HG03045 (cell line): ENCODE measurements around the gene ROBO2.

Experiments
- ATAC-seq: cut with Tn5 transposase; IDR thresholded peaks from one replicate; pipeline ENCODE4 v1.9.1; 2021; ENCODE audit warnings: mild to moderate bottlenecking, moderate library complexity; ENCODE audit not compliant: unreplicated experiment

ROBO2 gene

DNA sequence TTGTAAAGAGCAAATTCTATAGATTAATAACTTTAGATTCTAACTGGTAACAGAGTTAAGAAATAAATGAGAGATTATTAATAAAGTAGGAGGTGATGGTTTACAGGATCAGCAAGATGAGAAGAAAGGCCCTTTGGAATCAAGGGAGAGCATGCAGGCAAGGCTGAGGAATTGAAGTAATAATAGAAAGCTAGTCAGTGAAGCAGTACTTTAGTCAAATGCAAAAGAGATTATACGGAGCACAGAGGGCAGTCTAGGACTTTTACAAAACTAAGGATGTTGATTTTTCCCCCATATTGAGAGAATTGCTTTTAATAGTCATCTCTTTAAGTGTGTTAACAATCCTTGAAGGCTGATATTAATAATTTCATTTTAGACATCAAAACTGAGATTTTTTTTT is 146.4 kb downstream of the ROBO2 start:
- ATAC-seq, result no peak

DNA sequence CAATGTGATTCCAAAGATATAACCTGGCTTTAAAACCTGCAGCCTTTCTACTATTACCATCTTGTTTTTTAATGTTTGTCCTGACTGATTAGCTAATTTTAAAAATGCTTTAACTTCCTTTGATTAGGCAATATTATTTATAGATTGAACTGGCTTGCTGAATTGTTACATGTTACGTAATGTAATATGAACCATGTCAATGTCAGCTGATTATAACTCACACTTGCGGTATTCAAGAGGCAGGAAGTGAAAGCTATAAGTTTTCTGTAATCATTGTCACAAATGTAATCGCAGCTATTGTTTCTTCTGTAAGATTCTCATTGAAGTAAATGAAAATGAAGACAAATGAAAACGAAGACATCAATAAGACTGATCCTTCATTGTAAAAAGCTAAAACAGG is 146.8 kb downstream of the ROBO2 start:
- no peak for ATAC-seq

DNA sequence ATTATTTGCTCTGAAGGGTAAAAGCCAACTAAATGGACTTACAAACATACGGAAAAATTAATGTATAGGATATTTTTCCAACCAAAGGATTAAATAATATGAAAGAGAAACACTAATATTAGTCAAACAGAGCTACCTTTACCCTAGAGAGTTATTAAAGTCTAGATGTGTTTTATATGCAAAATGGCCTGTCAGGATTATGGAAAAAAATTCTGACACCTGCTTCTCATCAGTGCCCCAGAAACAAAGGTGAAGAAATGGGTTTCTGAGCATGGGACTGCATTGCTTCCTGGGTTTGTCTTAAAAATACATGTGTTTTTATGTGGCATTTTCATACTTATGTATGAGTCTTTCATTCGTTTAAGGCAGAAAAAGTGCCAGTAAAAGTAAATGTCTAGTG is 148.3 kb downstream of the ROBO2 start:
- ATAC-seq, result no peak

DNA sequence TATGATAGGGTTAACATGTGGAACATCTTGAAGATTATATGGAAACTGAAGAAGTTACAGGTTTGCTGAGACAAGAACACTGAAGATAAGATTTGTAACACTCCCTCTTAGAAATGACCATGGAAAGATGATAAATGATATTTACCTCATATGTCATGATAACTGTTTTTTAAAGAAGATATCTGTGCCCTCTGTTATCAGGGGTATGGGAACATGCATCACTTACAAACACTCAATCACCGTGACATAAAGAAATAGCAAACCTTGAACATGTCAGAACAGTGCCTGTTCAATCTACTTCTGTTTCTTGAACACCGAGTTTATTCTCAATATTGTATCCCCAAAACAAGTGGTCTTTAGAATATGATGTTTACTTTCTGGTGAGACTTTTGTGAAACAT is 149.4 kb downstream of the ROBO2 start:
- ATAC-seq, result no peak

DNA sequence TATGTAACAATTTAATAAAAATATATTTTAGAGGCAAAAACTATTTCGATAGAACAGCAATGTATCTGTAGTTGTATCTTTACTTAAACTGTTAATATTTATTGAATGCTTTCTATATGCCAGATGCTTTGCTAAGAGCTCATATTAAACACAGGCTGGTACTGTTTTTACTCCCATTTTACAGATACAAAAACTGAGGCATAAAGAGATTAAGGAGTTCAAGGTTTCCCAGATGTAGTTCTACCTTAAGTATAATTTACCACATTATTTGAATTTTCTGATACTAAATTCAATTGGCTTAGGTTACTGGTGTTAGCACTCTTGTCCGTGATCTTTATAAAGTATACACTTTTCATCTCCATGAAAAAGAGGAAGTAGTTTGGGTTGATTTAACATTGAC is 149.8 kb downstream of the ROBO2 start:
- ATAC-seq, result no peak

DNA sequence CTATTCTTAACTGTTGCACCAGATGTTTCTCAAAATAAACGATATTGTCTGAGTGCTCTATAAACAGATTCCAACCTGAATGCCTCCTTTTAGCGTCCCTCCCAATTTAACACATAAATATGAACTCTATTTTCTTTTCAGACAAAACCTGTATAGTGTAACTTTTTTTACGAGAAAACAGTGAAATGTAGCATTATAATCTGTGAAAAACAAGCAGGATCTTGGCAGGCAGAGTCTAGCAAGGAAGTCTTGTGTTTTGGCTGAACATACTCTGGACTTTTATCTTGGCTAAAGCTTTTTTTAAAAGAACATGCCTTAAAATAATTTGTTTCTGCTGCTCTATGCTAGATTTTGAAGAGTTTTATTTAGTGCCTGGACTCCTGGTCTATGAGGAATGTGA is 150.5 kb downstream of the ROBO2 start:
- no peak for ATAC-seq

DNA sequence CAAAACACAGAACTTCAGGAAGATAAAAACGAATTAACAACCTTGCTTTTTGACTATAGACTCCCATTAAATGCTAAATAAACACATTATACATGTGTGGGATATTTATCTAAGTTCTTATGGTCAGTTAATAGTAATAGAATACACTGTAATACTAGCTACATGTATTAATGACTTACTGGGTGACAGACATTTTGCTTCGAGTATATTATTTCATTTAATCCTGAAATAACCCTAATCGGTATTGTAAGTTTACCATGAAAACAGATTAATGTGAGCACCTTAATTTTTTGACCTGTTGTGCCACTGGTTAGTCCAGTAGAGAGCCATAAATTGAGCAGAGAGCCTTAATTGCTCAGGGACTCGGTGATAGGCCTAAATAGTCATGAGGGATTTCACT is 151.1 kb downstream of the ROBO2 start:
- ATAC-seq, result no peak

DNA sequence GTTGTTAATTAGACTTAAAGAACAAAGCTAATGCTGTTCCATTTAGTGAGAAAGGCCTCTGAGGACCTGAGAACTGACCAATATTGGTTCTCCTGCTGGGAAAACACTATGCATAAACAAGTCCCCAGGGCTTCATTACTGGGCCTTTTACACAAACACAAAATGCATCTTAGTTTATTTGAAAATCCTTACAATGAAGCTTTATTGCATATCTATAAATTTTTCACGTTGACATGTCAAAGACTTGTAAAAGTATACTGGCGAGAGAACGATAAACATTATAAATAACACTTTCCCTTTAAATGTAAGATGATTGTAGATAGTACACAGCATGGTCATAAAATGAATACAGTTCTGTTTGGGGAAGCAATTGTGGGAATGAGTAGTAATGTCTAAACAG is 151.7 kb downstream of the ROBO2 start:
- ATAC-seq, result no peak

DNA sequence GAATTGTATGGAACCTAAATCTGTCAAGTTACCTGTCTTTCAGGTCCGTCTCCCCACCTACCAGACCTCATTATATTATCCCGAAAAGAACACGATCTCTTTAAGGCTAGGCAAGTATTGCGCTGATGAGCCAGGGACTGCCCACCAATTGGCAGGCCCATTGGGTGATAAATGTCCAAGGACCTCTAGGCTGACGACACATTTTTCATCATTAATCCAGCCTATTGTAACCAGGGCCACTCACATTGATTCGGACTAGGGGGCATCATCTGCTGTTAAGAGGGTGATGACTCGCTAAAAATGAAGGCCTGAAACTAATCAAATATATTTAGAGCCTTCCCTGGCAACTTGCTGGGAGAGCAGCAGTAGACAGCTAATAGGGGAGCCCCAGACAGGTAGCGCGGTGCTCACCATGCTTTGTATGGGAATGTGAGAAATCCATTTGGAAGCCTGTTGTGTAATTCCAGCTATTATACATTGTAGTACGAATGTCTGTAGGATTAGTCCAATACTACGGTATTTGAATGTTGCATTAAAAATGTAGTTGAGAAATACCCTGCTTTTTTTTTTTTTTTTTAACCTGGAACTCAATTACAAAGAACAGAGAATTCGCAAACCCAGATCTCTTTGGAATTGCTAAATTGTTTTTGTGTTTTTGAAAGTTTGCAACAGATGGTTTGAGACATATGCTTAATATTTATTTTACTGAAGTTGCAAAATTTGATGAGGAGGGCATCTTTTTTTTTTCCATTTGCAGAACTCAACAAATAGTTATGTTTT is 156.1 kb downstream of the ROBO2 start:
- ATAC-seq, result no peak

DNA sequence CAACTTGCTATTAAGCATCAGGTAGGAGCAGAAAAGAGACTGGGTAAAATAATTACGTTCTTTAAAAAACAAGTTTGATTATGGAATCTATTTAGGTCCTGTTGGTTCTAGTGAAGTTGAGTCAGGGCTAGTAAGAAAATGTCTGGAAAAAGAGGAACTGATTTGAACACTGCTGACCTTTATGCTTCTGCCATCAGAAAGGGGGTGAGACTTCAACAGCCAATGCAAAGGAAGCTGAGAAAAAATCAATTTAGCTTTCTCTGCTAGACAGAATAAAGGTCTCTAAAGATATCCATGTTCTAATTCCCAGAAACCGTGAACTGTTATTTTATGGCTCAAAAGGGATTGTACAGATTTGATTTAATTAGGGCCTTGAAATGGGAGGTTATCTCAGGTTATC is 157.5 kb downstream of the ROBO2 start:
- ATAC-seq, result no peak

DNA sequence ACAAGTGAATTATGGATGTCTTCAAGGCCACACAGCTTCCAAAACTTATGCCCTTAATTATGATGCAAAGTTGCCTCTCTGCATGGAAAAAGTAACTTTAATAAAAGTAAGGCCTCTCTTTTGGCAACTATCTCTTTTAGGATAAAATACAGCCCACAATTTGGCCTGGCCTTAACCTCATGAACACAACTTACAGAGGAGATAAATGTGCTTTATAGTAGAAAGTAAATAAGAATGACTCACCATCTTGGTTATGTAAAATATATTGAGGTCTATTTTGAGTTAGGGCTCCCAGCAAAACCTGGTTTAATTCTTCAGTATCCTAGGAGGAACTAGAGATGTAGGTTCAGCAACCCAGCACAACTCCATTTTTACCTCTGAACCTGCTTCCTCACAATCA is 164.0 kb downstream of the ROBO2 start:
- ATAC-seq, result no peak

DNA sequence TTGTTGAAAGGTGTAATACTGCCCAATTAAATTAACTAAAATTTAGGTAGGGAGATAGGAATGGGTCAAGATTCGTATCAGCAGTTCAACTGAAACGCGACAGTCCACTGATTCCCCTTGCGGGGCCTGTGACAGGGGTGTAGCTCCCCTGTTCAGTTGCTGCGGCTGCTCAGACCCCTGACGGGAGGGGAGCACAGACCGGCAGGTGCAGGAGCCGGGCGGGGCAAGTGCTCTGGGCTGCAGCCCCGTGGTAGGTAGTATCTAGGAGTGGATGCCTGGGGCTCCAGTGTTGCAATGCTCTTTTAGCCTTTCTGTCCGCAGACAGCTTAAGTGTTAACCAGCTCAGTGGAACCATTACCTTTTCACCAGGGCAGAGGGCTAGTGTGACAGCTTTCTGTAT is 164.9 kb downstream of the ROBO2 start:
- no peak for ATAC-seq

DNA sequence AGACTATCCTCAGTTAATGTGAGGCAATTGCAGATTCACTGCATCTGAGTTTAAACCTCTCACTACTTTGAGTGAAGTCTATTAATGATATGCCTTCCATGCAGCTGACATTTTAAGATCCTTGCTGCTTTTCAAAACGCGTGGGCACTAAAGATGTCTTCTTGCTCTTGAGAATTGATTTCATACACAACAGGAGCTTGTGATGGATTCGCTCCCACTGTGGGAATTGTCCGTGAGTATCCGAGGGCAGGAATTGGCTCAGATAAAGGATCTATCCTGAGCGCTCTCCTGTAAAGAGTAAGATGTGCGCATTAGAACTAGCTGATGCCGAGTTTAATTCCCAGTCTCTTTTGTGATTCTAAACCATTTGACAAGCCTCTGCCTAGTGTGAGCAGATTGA is 167.9 kb downstream of the ROBO2 start:
- no peak for ATAC-seq

DNA sequence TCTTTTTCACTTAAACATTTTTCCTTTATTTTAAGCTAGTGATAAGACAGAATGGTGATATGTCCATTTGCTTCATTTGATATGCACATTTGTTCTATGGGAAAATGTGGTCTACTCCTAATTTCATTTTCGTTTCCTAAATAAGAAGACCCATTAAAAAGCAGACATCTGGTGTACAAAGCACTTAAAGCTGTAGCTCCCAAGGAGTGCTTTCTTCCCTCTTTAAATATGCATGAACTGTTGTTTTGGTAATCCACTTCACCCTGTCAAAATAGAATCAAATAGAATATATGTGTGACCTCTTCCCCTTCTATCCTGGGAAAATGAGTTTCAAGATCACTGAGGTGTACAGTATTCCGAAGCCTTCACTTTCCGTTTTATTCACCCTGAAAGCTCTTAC is 182.8 kb downstream of the ROBO2 start:
- no peak for ATAC-seq

DNA sequence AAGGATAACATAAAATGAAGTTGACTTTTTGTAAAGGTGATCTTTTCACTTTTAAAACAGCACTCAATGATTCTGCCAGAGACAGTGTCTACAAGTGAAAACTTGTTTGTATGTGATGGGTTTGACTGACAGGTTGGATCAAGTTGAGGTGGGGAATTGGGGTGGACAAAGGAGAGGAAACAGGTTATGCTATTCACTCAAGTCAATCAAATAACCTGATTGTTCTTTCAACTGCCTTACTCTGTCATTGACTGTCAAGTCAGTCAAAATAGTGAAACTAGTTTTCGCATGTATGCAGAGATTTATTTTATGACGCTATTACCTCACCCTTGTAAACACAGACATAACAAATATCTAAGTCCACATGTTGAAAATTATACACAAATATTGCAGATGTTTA is 187.7 kb downstream of the ROBO2 start:
- ATAC-seq, result no peak

DNA sequence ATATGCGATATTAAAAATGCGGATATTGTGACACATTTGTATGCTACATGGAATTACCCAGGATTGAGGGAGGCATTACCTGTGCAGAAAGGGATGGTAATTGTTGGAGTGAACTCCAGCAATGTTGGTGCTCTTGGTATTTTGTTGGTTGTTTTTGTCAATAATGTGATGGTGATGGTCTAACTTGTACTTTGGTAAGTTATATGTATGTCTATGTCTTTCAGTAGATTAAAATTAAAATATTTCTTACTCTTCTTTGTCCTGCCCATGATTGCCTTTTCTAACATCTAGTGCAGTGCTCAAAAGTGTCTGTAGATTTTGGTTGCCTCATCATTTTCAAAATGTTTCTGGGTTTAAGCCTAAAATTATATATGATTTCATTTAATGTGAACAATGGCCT is 192.7 kb downstream of the ROBO2 start:
- no peak for ATAC-seq

DNA sequence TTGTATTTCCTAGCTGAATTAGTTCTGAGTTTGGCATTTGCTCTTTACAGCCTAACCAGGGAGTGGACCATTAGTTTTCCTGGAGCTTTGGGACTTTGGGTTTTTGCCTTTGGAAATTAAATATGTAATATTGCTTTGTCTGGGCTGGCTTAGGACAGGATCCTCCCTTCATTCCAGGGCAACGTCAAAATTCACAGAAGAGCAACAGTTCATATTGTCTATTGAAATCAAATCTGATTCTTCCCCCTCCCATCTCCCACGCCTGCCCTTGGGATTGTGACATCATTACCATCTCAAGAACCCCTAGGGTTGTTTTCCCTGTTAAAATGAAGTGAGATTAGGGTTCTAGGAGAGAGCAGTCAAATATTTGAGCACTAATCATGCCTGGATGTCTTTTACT is 194.1 kb downstream of the ROBO2 start:
- no peak for ATAC-seq

DNA sequence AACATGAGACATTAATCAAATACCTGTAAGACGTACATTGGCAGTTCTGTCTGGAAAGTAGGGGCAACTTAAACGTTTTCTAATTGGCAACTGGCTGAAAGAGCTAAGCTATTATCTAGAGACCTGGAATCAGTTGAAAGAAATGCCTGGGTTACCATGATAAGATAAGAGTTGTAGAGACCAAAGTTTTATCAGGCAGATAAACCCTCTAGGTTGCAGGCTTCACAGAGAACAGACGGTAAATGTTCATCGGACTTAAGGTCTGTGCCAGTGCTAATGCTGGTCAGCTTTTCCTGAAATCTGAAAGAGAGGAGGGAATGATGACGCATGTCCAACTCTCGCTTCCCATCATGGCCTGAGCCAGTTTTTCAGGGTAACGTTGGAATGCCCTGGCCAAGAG is 196.2 kb downstream of the ROBO2 start:
- ATAC-seq, result no peak

DNA sequence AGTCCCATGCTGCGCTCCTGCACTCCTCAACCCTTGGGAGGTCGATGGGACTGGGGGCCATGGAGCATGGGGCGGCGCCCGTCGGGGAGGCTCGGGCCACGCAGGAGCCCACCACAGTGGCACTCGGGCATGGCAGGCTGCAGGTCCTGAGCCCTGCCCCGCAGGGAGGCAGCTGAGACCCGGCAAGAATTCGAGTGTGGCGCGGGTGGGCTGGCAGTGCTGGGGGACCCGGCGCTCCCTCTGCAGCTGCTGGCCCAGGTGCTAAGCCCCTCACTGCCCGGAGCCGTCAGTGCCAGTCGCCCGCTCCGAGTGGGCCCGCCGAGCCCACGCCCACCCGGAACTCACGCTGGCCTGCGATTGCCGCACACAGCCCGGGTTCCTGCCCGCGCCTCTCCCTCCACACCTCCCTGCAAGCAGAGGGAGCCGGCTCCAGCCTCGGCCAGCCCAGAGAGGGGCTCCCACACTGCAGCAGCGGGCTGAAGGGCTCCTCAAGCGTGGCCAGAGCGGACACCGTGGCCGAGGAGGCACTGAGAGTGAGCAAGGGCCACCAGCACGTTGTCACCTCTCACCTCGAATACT is 200.3 kb downstream of the ROBO2 start:
- ATAC-seq, result no peak

DNA sequence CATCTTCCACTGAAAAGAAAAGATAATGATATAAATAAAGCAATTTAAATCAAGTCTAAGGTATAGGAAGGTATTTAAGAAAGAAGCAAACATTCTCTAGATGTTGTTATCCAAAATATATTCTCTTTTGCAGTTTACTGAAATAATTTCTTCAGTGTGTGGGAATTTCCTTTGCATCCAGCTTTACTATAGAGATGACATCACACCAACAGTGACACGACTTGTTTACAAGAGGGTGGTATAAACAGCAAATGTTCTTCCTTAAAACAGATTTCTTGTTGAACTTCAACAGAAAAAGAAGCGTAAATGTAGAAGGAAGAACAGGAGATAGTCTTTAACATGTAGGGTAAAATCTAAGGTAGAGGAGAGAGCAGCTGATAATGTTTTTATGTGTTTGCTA is 202.5 kb downstream of the ROBO2 start:
- ATAC-seq, result no peak

DNA sequence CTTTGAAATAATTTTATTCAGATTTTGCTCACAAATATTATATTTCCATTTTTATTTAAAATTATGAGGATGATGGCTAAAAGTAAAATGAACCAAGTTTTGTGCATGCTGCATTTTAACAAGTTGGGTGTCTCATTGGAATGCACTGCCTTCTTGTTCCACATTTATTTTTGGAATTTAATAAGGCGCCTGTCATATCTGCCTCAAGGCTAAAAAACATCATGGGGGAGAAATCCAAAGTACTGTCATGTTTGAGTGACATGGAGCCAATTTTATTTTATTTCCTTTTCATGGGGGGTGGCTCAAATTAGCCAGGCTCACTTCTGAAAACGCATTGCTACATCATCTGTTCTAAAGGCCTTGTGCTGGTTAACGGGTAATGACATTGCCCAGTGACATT is 205.1 kb downstream of the ROBO2 start:
- ATAC-seq, result no peak

DNA sequence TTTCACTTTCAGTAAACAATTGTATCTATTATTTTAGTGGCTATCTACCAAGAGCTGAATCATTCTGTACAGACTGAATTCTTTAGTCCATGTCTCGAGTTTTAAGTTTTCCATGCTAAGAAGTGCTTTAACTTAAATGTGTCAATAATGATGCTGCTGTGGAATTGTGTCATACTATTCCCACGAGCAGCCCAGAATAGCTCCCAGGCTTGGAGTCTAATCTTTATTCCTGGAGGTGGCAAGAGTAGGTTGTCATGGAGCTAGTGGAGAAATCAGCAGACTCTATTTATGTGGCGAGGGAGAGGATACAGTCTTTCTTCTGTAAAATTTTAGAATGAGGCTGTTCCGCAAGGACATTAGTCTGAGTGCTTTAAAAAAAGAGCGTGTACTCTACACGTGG is 207.2 kb downstream of the ROBO2 start:
- no peak for ATAC-seq

DNA sequence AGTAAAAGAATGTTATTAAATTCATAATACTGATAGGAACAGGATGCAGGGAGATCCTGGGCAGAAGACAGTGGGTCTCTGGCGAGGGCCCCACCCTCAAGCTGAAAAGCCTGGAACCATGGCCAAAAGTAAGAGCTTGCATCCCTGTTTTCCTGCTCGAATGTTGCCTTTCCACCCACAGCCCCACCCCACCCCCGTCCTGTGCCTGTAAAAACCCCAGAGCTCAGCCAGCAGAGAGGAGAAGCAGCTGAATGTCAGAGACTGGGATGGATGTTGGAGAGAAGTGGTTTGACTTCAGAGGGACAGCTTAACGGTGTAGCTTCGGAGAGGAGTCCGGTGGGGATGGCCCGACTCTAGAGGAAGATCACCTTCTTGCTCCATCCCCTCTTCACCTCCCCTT is 207.9 kb downstream of the ROBO2 start:
- no peak for ATAC-seq
